ENCODE data around the gene MAOB. TPM values are rescaled to one million over a fixed set of nuclear protein-coding genes. Genes with fewer than 3 reads are reported as not detected.
"Not testable (repeated sequence)": the region's sequence is repeated elsewhere in the genome, so short reads cannot be mapped to it uniquely, and the experiment has no call there.

MAOB gene
- total RNA-seq, 1 donor from 2014 or later = 126 TPM

DNA sequence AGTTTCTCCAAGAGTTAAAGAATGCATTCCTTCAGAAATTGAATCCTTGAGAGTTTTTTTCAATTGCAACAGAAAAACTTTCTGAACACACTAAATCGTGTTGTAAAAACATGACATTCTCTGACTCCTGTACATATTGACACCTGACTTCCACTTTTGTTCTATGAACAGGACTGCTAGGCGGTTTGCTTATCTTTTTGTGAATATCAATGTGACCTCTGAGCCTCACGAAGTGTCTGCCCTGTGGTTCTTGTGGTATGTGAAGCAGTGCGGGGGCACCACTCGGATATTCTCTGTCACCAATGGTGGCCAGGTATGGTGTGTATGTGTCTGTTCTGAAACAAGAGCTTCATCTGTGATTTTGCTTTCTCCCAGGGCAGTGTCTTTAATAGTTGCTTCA, 154.2 kb downstream of the MAOB start:
- DNase-seq (ENCODE audit: missing footprints) (no peak), ATAC-seq (no peak)
- intact Hi-C loops (cut with DNase I) = no loop called here

DNA sequence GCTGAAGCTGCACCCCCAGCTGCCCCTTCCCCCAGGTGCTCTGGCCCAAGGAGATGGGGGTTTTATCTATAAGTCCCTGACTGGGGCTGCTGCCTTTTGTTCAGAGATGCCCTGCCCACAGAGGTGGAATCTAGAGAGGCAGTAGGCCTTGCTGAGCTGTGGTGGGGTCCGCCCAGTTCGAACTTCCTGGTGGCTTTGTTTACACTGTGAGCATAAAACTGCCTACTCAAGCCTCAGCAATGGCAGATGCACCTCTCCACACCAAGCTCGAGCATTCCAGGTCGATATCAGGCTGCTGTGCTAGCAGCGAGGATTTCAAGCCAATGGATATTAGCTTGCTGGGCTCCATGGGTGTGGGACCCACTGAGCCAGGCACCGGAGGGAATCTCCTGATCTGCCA, 155.0 kb downstream of the MAOB start:
- intact Hi-C loops (cut with DNase I); DNase-seq (ENCODE audit: missing footprints); ATAC-seq: not testable (repeated sequence)

DNA sequence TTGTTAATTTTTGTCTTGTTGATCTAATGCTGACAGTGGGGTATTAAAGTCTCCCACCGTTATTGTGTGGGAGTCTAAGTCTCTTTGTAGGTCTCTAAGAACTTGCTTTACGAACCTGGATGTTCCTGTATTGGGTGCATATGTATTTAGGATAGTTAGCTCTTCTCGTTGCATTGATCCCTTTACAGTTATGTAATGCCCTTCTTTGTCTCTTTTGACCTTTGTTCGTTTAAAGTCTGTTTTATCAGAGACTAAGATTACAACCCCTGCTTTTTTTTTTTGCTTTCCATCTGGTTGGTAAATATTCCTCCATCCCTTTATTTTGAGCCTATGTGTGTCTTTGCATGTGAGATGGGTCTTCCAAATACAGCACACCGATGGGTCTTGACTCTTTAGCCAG, 157.0 kb downstream of the MAOB start:
- DNase-seq (ENCODE audit: missing footprints); intact Hi-C loops (cut with DNase I); ATAC-seq: not testable (repeated sequence)

DNA sequence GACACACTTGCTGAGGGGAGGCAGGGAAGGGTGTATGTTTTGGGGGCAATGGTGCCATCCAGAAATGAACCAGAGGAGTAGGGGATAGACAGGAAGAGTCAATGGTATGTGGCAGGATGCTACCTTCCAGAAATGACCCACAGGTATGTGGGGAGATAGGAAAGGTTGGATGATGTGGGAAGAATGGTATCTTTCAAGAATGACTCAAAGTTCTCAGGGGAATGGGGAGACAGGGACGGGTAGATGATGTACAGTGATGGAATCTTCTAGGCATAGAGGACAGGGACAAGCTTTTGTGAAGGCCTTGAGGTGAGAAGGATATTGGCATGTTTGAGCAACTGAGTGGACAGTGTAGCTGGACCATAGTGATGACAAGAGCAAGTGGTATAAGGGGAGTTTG, 161.3 kb downstream of the MAOB start:
- no peak for DNase-seq (ENCODE audit: missing footprints)
- no peak for ATAC-seq
- intact Hi-C loops (cut with DNase I) = no loop called here

DNA sequence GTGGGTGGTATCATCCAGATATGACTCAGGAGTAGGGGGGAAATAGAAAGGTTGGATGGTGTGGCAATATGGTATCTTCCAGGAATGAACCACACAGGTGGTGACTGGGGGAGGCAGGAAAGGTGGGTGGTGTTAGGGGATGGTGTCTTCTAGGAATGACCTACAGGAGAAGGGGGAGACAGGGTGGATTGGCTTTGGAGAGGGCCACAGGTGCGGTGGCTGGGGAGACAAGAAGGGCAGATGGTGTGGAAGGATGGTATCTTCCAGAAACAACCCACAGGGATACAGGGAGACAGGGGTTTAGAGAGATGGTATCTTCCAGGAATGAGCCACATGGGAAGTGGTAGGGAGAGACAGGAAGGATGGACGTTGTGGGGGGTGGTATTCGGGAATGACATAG, 162.2 kb downstream of the MAOB start:
- no peak for ATAC-seq

DNA sequence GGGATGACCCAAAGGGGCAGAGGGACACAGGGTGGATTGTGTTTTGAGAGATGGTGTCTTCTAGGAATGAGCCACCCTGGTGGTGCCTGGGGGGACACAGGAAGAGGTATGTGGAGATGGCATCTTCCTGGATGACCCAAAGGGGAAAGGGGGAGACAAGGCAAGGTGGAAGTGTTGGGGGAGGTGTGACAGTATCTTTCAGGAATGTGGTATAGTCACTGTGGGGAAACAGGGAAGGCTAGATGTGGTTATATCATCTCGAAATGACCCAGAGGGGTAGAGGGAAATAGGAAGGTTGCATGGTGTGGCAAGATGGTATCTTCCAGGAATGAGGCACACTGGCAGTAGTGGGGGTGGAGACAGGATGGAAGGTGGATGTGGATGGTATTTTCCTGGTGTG, 163.3 kb downstream of the MAOB start:
- ATAC-seq (no peak), DNase-seq (ENCODE audit: missing footprints) (no peak)
- intact Hi-C loops (cut with DNase I) = no loop called here

More for the DNA sequence above, 162.2 kb downstream of the MAOB start:
- no peak for DNase-seq (ENCODE audit: missing footprints)
- intact Hi-C loops (cut with DNase I) = no loop called here

DNA sequence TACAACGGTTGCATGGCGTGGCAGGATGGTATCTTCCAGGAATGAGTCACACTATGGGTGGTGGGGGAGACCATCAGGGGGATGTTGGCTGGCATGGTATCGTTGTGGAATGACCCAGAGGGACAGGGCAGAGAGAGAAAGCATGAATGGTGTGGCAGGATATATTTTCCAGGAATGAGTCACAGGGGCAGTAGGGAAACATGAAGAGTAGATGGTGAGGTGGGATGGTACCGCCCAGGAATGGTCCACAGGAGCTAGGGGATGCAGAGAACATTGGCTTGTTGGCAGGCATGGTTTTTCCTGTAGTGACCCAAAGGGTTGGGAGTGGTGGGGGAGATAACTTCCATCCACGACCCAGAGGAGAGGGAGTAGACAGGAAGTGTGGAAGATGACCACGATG, 163.7 kb downstream of the MAOB start:
- ATAC-seq = no peak
- intact Hi-C loops (cut with DNase I) = no loop called here
- no peak for DNase-seq (ENCODE audit: missing footprints)

DNA sequence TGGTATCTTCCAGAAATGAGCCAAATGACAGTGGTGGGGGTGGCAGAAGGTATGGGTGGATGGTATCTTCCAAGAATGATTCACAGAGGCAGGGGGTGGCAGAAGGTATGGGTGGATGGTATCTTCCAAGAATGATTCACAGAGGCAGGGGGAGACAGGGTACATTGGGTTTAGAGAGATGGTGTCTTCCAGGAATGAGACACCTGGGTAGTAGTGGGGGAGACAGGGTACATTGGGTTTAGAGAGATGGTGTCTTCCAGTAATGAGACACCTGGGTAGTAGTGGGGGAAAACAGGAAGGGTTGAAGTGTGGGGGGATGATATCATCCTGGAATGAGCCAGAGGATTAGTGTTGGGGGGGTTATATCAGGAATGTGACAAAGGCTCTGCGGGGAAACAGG, 164.2 kb downstream of the MAOB start:
- DNase-seq (ENCODE audit: missing footprints) (no peak), ATAC-seq (no peak)
- intact Hi-C loops (cut with DNase I) = no loop called here

DNA sequence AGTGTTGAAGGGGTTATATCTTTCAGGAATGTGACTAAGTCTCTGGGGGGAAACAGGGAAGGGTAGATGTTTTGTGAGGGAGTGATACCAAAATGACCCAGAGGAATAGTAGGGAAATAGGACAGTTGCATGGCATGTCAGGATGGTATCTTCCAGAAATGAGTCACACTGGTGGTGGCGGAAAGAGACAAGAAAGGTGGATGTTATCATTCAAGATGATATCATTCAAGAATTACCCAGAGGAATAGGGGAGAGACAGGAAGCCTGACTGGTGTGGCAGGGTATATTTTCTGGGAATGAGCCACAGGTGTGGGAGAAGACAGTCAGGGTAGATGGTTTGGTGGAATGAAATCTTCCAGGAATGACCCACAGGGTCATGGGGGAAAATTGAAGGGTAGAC, 165.1 kb downstream of the MAOB start:
- no peak for ATAC-seq
- no peak for DNase-seq (ENCODE audit: missing footprints)
- intact Hi-C loops (cut with DNase I) = no loop called here

DNA sequence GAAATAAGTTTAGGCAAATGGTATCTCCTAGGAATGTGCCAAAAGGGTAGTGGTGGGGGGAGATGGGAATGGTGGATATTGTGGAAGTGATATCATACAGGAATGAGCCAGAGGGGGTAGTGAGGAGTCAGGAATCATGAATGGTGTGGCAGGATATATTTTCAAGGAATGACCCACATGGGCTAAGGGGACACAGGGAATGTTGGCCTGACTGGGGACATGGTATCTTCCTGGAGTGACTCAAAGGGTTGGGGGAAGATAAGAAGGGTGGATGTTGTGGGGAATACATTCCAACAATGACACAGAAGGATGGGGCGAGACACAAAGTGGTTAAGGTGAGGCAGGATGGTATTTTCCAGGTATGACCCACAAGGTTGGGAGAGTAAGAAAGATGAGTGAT, 165.6 kb downstream of the MAOB start:
- no peak for DNase-seq (ENCODE audit: missing footprints)

More for the DNA sequence above, 165.6 kb downstream of the MAOB start:
- no peak for ATAC-seq
- intact Hi-C loops (cut with DNase I) = no loop called here

Other genes starting within 250 kb of the MAOB start
- gene MAOA, start 226.2 kb downstream of the MAOB start, total RNA-seq = 102 TPM
- not detected for gene NDP, start 90.9 kb upstream of the MAOB start, total RNA-seq